Effector CD8-positive, alpha-beta T cell (primary cell): ENCODE measurements around the gene PCOLCE2.

Experiments
- DNase-seq: peaks from one replicate; lab custom pipeline; 2025; lab: John Stamatoyannopoulos, UW

PCOLCE2 gene

DNA sequence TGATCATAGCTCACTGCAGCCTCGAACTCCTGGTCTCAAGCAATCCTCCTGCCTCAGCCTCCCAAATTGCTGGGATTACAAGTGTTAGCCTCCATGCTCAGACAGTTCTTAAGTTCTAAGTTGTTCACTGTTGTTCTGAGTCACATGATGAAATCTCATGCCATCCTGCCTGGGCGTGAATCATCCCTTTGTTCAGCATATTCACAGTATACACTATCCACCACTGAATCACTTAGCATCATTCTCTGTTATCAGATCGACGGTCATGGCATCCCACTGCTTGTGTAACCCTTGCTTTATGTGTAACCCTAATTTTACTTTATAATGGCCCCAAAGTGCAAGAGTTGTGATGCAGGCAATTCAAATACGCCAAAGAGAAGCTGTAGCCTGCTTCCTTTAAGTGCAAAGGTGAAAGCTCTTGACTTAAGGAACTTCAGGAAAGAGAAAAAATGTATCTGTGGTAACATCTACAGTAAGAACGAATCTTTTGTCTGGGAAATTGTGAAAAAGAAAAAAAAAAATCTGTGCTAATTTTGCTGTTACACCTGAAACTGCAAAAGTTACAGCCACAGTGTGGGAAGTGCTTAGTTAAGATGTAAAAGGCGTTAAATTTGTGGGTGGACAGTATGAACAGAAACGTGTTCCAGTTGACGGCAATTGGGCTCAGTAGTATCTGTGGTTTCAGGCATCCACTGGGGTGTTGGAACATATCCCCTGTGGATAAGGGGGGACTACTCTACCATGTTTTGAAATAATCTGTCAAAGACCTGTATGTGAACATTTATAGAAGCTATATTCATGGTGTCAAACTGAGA lies 80.6 kb downstream of the PCOLCE2 start:
- no peak for DNase-seq

DNA sequence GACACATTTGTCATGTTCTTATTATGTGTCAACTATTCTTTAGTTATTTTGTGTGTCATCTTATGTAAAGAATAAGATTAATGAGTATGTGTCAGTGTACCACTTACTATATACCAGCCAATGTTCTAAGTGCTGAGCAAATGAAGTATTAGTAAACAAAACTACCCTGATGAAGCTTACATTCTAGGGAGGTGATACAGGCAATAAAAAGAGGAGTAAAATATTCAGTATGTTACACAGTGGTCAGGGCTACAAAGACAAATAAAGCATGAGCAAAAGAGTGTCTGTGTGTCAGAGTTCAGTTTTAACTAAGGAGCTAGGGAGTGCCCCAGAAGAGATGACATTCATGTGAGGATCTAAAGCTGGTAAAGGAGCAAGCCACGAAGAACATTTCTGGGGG lies 86.0 kb downstream of the PCOLCE2 start:
- no peak for DNase-seq

GRCh38 chr3:142801746-142802145 lies 87.1 kb downstream of the PCOLCE2 start:
- no peak for DNase-seq

DNA sequence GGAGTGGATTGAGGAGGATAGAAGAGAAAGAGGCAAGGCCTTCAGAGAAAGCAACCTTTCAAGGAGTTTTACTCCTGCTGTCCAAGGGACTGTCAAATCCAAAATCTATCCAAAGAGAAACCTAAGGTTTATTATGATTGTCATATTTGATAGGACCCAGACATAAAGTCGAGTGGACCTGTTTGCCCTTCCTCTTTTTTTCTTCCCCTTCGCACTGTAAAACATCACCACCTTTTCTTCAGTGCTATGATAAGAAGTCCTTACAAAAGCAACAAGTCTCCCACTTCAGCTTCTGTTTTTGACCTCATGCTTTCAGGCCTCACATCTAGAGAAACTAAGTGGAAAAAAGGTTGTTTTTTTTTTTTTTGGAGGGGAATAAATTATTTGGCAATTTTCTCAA lies 92.1 kb downstream of the PCOLCE2 start:
- no peak for DNase-seq

DNA sequence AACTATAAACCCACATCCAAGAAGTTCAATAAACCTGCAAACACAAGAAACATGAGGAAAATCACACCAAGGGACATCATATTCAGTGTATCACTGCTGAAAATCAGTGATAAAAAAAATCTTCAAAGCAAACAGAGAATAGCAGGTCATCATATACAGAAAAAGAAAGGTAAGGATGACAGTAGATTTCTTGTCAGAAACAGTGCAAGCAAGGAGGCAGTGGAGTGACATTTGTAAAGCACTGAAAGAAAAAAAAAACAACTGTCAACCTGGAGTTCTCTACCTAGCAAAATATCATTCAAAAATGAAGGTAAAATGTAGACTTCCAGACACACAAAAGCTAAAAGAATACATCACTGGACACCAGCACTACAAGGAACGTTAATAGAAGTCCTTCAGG lies 93.6 kb downstream of the PCOLCE2 start:
- no peak for DNase-seq

- DNase-seq, result no peak
These were observed 94.4 kb downstream of the PCOLCE2 start for GRCh38 chr3:142794508-142794907.

DNA sequence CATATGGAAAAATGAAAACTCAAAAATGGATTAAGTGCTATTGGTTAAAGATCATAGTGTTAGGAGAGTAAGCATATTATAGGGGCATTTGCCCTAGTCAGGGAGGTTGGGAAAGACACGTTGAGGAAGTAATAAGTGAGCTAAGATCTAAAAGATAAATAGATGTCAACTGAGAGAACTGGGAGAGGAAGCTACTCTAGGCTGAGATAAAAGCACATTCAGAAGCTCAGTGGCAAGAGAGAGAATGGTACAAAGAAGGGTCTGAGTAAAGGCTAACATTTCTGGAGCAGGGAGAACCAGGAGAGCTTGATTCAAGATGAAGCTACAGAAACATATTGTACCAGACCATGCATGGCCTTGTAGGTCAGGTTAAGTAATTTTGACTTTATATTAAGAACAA lies 101.2 kb downstream of the PCOLCE2 start:
- no peak for DNase-seq

DNA sequence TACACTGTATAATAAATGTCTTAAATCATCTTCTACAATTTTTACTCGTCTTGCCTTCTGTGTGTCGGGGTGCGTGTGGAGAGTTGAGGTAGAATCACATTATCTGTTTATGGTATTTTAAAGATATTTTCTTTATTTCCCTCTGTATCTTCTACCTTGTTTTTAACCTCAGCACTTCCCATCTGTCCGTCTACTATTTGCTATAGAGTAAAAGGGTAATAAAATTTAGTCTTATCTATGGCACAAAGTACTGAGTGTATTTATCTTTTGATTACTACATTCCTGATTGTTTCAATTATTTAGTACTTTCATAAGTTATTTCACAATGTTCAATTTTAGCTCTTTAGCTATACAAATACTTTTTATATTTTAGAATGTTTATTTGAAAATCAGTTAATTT lies 102.9 kb downstream of the PCOLCE2 start:
- no peak for DNase-seq

DNA sequence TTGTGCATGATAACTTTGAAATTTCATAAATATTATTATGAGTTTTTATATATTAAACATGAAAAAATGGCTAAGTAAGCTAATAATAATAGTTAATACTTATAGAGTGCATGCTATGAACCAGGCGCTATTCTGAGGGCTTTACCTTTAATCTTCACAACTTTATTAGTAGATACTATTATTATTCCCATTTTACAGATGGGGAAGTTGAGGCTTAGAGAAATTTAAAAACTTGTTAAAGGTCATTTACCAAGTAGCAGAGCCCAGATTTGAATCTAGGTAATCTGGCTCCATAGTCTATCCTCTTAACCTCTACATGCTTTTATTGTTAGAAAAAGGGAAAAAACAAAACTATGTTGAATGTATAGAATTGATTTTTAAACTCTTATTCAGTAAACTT lies 104.7 kb downstream of the PCOLCE2 start:
- no peak for DNase-seq

DNA sequence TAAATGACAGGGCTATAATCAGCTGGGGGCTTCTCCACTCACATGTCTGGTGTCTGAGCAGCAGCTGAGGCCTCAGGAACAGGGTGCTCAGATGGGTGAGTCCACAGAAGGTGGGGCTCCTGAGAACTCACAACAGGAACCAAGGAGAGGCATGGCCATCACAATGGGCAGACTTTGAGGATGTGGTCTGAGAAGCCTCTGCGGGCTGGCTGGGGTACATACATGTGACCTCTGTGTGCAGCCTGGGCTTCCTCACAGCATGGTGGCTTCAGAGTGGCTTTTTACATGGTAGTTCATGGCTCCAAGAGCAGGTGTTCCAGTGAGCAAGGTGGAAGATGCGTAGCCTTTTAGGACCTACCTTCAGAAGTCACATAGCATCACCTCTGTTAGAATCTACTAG lies 106.3 kb downstream of the PCOLCE2 start:
- DNase-seq, result no peak

DNA sequence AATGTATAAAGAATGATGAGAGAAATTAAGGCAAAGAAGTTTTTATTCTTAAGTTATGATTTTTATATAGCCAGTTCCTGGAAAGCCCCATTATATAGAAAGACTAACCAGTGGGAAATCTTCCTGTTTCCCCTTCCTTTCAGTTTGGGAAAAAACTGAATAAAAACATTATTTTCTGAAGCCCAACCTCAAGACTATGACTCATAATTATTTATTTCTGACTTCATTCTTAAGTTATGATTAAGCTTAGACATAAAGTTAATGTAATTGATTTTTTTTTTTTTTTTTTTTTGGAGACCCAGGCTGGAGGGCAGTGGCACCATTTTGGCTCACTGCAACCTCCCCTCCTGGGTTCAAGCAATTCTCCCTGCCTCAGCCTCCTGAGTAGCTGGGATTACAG lies 109.3 kb downstream of the PCOLCE2 start:
- DNase-seq, result no peak

- no peak for DNase-seq
These were observed 110.3 kb downstream of the PCOLCE2 start for GRCh38 chr3:142778541-142778940.

GRCh38 chr3:142777927-142778326 lies 111.0 kb downstream of the PCOLCE2 start:
- no peak for DNase-seq

DNA sequence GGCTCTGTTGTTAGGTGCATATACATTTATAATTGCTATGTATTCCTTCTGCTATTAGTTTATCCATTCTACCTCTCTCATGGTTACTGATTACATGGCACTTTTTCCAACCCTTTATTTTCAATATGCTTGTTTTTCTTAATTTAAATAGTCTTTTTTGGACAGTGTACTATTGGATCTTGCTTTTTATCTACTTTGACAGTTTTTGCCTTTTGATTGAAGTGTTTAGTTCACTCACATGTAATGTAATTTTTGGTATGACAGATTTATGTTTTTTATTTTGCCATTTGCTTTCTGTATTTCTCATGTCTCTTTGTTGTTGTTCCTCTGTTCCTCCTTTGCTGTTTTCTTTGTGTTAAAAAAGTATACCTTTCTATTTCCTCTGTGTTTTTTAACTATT lies 120.5 kb downstream of the PCOLCE2 start:
- no peak for DNase-seq
